GM18861 (cell line): Measurements from ENCODE around the gene PADI3.
"Not testable (repeated sequence)": the region's sequence is repeated elsewhere in the genome, so short reads cannot be mapped to it uniquely, and the experiment has no call there.

Source experiments
- ATAC-seq: cut with Tn5 transposase; IDR thresholded peaks from one replicate; pipeline ENCODE4 v1.9.1; 2021; ENCODE audit not compliant: unreplicated experiment

Gene PADI3

DNA sequence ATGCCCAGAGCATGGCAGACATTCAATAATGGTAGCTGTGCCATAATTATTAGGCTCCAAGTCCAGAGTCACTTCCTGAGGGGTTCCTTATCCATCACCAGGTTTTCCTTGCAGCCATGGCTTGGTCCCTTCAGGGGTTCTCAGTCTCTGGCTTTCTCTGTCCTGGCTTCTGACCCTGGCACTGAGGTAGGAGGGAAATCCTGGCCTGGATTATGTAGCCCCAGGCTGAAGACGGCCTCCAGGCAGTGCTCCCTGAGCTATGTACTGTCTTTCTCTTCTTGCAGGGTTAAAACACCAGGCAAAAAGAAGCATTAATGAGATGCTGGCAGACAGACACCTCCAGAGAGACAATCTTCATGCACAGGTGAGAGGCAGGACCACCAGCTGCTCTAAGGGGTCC lies 9.5 kb upstream of the PADI3 start:
- ATAC-seq = no peak

DNA sequence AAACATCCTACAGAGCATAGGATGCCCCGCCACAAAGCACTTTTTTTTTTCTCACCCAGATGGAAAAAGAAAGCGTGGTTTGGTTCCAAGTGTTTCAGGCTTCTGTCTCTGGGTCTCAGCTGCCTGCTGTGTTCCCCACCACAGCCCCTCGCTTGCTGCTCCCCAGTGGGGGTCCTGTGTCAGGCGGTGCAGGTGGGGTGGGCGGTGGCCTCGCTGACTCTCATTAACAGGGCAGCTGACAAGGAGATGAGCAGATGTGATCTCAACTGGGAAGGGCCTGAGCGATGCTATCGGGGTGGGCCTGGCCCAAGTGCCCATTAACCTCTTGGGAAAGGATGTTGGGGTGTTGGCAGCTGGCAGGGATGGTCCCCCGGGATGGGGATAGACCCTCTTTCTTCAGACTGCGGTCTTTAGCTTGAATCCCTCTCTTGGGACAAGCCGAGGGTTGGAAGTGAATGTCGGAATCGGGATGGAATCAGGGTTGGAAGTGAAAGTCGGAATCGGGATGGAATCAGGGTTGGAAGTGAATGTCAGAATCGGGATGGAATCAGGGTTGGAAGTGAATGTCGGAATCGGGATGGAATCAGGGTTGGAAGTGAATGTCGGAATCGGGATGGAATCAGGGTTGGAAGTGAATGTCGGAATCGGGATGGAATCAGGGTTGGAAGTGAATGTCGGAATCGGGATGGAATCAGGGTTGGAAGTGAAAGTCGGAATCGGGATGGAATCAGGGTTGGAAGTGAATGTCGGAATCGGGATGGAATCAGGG lies 7.7 kb upstream of the PADI3 start:
- not testable (repeated sequence) for ATAC-seq

DNA sequence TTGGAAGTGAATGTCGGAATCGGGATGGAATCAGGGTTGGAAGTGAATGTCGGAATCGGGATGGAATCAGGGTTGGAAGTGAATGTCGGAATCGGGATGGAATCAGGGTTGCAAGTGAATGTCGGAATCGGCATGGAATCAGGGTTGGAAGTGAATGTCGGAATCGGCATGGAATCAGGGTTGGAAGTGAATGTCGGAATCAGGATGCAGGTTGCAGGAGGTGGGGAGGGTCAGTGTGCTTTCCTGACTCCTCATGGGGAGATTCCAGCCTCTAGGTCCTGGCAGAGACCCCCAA lies 7.2 kb upstream of the PADI3 start:
- not testable (repeated sequence) for ATAC-seq

DNA sequence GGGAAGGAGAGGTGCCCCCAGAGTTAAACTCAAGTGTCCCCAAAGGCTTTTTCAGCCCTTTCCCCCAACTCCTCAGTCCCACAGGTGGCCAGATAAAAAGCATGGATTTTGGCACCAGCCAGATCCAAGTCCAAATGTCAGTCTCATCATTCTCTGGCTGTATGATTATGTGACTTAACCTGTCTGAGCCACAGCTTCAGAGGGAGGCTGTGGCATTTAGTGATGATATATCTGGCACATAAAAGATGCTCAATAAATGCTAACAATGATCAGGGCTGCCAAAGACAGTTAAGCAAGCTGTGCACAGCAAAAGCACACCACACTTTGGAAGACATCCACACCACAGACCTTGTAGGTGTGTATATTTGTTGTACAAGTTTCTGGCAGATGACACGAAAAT lies 5.6 kb upstream of the PADI3 start:
- no peak for ATAC-seq

DNA sequence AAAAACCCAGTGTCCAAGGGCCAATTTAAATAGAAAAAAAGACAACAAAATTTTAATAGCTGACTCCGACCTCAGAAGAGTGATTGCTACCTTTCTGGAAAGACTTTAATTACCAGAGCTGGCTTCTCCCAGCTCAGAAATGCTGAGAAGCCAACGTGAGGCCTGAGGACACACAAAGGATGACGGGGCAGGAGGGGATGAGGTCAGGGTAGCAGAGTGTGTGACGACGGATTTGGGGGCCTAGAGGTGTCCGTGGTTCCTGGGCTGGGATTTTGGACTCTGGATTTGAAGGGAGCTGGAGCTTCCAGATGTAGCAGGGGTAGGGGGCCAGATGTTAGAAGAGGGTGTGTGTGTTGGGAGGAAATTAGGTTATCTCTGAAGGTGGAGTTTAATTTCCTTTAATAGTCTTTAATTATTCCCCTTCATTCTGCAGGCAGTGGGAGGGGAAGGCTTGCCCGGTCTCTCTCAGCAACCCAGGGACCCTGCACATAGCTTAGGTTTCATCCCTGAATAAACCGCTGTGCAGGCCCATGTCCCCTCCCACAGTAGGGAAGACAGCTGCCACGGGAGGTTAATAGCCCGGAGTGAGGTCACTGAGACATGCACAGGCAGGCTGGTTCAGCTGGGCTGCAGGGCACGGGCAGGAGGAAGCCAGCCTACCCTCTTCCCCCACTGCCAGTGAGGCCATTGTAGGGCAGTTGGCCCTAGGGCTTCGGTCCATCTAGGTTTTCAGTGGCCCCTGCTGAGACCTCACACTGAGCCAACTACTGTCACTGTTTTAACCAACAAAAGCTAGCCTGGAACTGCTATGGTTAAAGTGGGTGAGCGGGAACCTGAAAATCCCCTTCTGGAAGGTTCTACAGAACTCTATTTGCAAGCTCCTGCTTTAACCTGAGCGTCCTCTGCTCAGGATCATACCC lies 3.8 kb upstream of the PADI3 start:
- no peak for ATAC-seq

DNA sequence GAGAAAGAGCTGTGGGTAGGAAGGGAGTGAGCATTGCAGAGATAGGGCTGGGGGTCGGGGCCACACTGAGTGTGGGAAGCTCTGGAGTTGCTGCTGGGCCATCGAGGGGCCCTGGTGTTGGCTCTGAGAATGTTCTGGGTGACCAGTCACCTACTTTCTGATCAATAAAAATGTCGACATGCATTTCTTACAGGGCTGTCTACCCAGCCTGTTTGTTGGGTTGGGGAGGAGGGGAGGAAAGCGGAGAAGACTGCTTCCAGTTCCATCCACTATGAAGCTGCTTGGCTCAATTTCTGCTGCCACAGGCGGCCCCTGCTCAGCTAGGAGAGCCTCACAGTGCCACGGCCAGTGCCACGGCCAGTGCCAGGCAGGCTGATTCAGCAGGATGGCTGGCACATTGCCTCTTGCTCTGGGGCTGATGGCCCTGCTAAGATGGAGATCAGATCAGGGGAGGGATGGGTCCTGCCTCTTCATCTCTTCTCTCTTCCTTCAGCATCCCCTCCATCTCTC lies 3.0 kb upstream of the PADI3 start:
- no peak for ATAC-seq

DNA sequence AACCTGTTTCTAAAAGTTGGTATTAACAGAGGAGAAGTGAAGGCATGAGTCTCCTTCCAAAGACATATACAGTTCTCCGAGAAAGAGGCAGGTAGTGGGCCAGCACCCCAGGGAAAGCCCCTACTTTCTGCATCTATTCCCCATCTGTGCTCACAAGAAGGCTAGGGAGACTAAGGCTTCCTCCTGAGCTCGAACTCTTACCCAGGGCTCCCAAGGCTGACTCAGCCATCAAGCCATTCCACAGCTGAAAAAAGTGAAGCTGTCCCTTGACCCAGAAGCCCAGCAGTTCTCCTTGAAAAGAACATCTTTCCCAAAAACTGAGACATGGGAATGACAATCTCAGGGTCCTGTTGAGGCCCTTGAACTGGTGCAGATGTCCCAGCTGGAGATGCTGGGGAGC lies 1.9 kb upstream of the PADI3 start:
- ATAC-seq = no peak

DNA sequence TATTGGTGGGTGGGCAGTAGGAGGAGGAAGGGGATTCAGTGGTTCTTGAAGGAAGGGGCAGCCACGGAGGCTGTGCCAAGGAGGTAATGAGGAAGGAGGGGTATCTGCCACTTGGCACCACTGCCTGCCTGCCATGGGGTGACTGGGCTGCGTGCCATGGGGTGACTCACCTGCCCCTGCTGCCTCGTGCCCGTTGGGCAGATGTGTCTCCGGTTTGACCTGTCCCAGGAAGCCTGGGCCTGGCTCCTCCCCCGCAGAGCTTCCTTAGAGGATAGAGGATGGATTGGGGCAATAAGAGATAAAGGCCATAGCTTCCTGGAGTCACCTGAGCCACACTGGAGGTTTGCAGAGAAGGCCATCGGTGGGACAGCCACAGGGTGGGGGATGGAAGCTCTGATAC lies 1.7 kb downstream of the PADI3 start:
- ATAC-seq = no peak

DNA sequence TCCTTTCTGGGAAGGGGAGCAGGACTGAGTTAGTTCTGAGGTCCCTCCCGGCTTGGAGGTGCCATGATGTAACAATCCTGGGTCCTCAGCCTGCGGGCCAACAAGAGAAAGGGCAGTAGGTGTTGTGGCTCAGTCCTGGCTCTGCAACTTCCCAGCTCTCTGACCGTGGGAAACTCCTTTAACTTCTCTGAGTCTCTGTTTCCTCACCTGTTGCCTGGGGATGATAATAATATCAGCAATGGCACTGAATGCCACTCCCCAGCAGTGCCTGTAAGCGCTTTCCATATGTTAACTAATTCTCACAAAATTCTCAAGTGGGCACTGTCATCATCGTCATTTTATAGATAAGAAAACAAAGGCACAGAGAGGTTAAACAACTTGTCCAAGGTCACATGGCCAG lies 2.3 kb downstream of the PADI3 start:
- ATAC-seq = no peak

DNA sequence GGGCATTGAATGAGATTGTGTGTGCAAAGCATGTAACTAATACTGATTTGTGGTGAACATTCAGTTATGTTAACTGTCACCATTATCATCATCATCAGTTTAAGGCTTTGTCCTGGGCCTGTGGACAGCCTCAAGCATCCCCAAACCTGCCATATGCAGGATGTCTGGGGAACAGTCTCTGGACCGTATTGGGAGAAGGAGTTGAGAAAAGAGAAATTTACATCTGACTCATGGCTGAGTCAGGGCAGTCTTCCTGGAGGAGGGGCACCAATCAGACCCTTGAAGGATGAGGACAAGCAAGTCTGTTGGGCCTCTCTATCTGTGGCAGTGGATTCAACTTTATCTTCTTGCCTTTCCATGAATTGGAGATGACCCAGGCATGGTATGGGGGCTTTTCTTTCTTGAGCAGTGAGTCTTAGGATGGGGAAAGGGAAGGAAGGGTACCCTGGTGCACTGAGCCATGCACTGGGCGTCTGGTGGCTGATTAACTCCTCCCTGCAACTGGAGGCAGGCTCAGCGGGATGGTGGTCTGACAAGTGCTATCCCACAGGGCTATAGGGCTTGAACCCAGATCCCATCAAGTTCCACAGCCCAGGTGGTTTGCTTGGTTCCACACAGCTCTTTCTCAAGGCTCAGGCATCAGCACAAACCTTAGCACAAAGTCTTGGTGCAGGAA lies 2.9 kb downstream of the PADI3 start:
- ATAC-seq = no peak

DNA sequence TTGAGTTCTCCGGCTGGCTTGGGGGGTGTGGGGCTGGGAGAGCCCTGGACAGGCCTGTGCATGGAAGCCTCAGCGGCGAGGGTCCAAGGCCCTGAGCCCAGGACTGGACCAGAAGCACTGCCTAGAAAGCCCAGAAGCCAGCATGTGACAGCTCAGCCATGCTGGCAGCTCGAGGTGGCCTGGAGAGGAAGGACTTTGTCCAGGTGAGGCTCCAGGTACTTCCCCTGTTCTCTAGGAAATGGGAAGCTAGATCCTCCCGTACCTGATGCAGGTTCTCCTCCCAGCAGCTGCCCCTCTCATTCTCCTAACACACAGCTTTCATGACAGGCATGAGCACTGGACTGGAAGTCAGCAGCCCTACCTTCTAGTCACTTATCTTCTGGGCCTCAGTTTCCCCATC lies 6.4 kb downstream of the PADI3 start:
- no peak for ATAC-seq

DNA sequence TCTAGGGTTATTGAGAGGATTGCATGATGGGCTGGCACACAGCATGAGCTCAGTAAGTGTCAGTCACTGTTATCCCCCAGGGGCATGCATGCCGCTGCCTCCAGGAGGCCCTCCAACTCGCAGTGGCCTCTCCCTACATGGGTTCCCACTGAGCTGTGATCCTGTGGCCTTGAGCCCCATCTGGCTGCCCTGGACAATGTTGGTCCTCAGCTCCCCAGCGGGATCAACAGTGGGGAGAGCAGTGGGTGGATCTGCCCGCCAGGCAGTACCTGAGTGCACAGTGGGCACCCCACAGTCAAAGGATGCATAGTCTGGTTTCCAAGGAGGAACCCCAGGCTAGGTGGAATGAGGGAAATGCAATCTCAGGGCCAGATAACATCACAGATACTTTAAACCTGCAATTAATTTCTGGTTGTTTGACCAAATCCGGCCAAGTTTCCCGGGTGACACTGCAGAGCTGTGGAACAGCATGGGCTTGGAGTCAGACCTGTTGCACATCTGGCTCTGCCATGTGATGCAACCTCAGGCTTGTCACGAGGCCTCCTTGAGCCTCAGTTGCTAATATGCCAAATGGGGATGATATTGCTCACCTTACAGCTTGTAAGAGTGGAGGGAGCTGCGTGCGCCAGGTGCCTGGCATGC lies 9.3 kb downstream of the PADI3 start:
- ATAC-seq = no peak

DNA sequence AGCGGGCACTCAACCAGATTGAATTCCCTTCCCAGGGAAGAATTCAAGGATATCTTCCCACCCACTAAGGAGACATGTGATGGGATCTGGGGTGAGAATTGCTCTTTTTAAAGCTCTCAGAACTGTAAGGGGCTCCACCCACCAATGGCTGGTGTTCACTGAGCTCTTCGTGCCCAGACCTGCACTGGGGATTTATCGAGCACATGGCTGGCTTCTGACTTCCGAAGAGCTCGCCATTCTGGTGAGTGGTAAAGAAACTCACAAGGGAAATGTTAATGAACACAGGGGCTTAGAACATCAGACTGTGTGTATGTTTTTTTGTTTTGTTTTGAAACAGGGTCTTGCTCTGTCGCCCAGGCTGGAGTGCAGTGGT lies 9.8 kb downstream of the PADI3 start:
- ATAC-seq = no peak

DNA sequence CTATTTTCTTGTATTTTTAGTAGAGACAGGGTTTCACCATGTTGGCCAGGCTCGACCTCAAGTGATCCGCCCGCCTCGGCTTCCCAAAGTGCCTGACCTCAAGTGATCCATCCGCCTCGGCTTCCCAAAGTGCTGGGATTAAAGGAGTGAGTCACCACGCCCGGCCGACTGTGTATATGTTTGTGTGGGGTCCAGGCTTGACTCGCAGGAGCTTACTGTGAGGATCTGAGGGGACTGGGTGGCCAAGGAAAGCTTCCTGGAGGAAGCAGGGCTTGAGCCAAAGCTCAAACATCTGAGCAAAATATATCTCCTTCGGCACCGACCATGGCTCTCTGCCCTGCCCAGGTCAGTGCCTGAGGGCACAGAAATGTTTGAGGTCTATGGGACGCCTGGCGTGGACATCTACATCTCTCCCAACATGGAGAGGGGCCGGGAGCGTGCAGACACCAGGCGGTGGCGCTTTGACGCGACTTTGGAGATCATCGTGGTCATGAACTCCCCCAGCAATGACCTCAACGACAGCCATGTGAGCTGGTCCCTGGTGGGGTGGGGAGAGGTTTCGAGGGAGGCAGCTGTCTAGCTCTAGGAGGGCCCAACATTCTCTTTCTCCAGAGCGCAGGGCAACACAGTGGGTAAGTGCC lies 10.5 kb downstream of the PADI3 start:
- ATAC-seq = no peak

DNA sequence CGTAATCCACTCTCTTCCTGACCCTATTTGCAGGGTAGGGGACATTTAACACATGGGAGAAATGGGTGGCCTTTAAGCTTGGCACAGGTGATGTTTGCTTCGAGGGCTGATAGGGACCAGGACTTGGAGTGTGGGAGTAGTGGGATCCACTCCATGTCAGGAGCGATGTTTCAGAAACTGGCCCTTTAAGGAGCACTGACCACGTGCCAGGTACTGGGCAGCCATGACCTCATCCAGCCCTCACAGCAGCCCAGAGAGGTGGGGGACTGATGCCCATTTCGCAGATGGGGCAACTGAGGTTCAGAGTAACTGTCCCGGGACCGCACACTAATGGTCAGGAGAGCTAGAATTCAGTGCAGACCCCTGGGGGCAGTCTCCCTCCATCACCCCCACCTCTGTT lies 11.4 kb downstream of the PADI3 start:
- no peak for ATAC-seq

DNA sequence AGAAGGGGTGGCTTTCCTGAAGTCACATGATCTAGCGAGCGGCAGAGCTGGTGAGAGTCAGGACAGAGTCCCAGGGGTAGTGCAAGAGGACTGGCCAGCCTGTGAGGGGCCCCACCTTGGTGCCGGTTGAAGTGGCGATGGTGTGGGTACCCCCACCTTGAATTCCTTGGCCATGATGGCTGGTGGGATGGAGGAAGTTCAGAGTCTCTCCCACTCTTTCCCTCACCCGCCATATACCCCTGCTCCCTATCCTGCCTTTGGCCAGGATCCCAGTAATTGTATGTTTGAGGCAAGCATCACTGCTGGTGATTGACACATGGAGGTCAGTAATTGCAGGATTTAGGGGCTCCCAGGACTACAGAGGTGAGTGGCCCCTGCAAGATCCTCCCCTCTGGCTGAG lies 11.8 kb downstream of the PADI3 start:
- ATAC-seq = no peak

DNA sequence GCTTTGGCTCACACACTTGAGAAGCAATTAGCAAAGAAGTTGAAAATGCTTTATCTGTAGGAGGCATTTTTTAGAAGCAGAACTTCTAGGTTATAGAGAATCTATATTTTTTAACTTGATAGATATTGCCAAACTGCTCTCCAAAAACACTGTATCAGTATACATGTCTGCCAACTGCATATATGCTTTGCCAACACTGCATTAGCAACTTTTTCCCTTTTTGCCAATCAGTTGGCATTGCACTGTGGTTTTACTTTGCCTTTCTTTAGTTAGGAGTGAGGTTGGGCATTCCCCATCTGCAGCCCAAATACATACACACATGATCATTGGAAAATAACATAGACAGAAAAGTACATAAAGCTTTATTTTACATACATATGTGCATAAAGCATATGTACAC lies 15.0 kb downstream of the PADI3 start:
- no peak for ATAC-seq

DNA sequence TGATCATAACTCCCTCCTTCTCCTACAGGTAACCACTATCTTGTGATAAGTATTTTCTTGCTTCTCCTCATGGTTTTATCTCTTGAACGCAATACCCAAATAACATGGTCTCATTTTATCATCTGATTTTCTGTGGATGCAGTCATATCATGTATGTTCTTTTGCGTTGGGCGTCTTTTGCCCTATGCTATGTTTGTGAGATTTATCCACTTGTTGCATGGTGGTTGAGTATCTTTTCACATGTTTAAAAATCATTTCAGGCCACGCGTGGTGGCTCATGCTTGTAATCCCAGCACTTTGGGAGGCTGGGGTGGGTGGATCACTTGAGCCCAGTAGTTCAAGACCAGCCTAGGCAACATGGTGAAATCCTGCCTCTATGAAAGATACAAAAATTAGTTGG lies 15.6 kb downstream of the PADI3 start:
- no peak for ATAC-seq

DNA sequence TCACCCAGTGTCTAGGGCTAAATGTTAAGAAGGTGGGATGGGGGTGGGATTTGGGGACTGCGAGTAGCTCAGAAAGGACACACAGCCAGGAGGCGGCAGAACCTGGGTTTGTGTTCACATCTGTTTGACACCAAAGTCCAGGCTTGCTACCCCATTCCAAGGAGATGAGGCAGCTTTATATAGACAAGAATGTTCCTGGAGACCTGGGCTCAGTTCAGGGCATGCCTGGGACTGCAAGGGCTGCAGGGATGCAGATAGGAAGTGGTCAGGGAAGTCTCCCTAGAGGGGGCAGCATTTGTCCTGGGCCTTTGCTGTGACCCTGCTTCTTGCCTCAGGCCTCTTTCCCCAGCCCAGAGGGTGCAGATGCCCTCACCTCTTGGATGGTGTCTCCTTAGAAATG lies 16.3 kb downstream of the PADI3 start:
- ATAC-seq = no peak

DNA sequence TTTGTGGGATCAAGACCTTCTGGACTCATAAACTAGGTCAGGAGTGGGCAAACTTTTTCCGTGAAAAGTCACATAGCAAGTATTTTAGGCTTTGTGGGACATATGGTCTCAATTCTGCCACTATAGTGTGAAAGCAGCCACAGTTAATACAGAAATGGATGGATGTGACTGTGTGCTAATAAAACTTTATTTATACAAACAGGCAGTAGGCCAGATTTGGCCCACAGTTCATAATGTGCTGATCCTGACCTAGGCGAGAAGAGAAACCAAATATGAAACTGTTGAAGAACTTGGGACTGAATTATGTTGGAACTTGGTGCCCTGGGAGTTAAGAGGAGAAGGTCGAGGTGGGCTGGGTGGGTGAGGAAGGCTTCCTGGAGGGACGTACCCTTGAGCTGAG lies 17.1 kb downstream of the PADI3 start:
- no peak for ATAC-seq
